Caco-2 (cell line): ENCODE measurements around the gene MYO16. TPM values are rescaled to one million over a fixed set of nuclear protein-coding genes. Genes with fewer than 3 reads are reported as not detected.

Experiments
- BruUV-seq: library from RNA; stranded (reverse); fragments of 400-500 nt; replicated peaks from 2 replicates; lab custom pipeline; 2021; lab: Mats Ljungman, UMichigan
- CTCF ChIA-PET: fragments of 300-600 bp; sonication (Branson Sonifier 250); formaldehyde crosslinking; loops from one replicate; lab custom pipeline; 2022; ENCODE audit warnings: antibody characterized with exemption; lab: Charles Lee
- POLR2A ChIA-PET: fragments of 300-600 bp; sonication (Branson Sonifier 250); formaldehyde crosslinking; loops from one replicate; lab custom pipeline; 2022; ENCODE audit warnings: antibody characterized with exemption; lab: Charles Lee
- DNase-seq, 2 experiments: peaks; one replicate each; pipeline versions ENCODE4 v3.0.0 to v3.0.0-alpha.2; 2020 to 2022
- H3K27me3 ChIP-seq: replicated peaks from 2 replicates; pipeline ENCODE4 v1.6.0; 2011; ENCODE audit warnings: low read length; ENCODE audit not compliant: control insufficient read depth, insufficient read depth
- H3K36me3 ChIP-seq: 2 replicates; pipeline ENCODE4 v1.5.1; 2011; ENCODE audit warnings: low read length; ENCODE audit not compliant: control insufficient read depth, insufficient read depth
- H3K4me1 ChIP-seq: fragments of 250-450 bp; sonication (Bioruptor Pico); 2 replicates; pipeline ENCODE4 v1.5.1; 2020; ENCODE audit warnings: mild to moderate bottlenecking
- H3K4me3 ChIP-seq: 2 replicates; pipeline ENCODE4 v1.5.1; 2011; ENCODE audit warnings: low read depth, mild to moderate bottlenecking, control low read depth, low read length
- H3K9me3 ChIP-seq: fragments of 250-450 bp; sonication (Bioruptor Pico); 2 replicates; pipeline ENCODE4 v1.5.1; 2020; ENCODE audit warnings: mild to moderate bottlenecking, moderate library complexity
- H3K27ac Mint-ChIP-seq: one replicate; pipeline ENCODE4 v1.8.0; 2022; ENCODE audit warnings: mixed read lengths; ENCODE audit not compliant: unreplicated experiment
- H3K27me3 Mint-ChIP-seq: one replicate; pipeline ENCODE4 v1.8.0; 2022; ENCODE audit warnings: mixed read lengths; ENCODE audit not compliant: insufficient read depth, unreplicated experiment
- H3K36me3 Mint-ChIP-seq: one replicate; pipeline ENCODE4 v1.8.0; 2022; ENCODE audit warnings: mild to moderate bottlenecking, mixed read lengths; ENCODE audit not compliant: insufficient read depth, unreplicated experiment
- H3K4me1 Mint-ChIP-seq: one replicate; pipeline ENCODE4 v1.8.0; 2022; ENCODE audit warnings: low read depth, mixed read lengths; ENCODE audit not compliant: unreplicated experiment
- H3K4me3 Mint-ChIP-seq: one replicate; pipeline ENCODE4 v1.8.0; 2022; ENCODE audit warnings: mild to moderate bottlenecking, moderate library complexity, mixed read lengths; ENCODE audit not compliant: unreplicated experiment
- H3K9me3 Mint-ChIP-seq: one replicate; pipeline ENCODE4 v1.8.0; 2022; ENCODE audit warnings: mixed read lengths; ENCODE audit not compliant: unreplicated experiment
- intact Hi-C: fragments of 100-400 bp; cut with micrococcal nuclease; formaldehyde crosslinking; loops from one replicate; pipeline ENCODE4 v1.10.0; 2022; ENCODE audit not compliant: unreplicated experiment
- total RNA-seq: library from RNA; stranded (reverse); gene quantifications from 2 replicates; pipeline ENCODE4 v1.2.3, GENCODE V29; 2022
- TF ChIP-seq, protein P1 (sequence below), 2 experiments: fragments of 200-600 bp in 1 of 2; IDR thresholded peaks; 1 replicate in 1 of 2; 2 replicates in 1 of 2; pipeline versions ENCODE4 v1.5.1 to v1.8.0; 2011 to 2022; ENCODE audit warnings: antibody characterized with exemption in 1 of 2, control low read depth in 1 of 2, inconsistent platforms in 1 of 2, low read depth in 1 of 2, low read length in 1 of 2, mild to moderate bottlenecking in 1 of 2, moderate library complexity in 1 of 2; ENCODE audit not compliant: insufficient read depth in 1 of 2, severe bottlenecking in 1 of 2, unreplicated experiment in 1 of 2

Gene MYO16
- total RNA-seq, 1 experiment from 2014 or later: not detected

DNA sequence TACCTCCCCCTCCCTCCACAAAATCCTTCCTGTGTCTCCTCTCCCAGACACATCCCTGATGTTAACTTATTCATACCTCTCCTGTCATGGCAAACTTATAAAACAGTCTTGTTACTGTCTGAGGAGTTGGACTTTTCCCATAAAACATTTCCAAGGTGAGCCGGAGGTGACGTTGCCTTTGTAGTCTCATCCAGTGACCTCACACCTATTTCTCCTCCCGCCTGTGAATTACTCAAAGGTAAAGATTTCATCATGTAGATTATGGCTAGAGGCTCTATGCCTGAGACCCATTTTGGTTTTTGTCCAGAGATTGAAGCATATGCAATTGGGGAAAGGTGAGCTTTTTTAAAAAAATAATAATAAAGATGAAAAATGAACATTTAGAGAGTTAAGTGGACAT, 529.0 kb downstream of the MYO16 start:
- Histone ChIP-seq H3K4me1 (peaks cover 27% of the 10 kb centered on the region), H3K27me3 (no peaks in the 10 kb centered on the region), H3K9me3 (no peaks in the 10 kb centered on the region), H3K36me3 (no peaks in the 10 kb centered on the region), H3K4me3 (no peak overlapping the region)
- intact Hi-C loops: loop anchor here (5.0 kb wide), 1 partner anchor 54 kb away; no protein-coding TSS in a partner anchor
- H3K27ac Mint-ChIP-seq: peak overlapping the region; percentile 37
- H3K36me3 Mint-ChIP-seq: no peaks in the 10 kb centered on the region
- ChIA-PET POLR2A (no interaction called here), CTCF (interaction anchor here (1.5 kb wide), 1 partner anchor 23 kb away, joined by 4 read pairs; no protein-coding TSS in a partner anchor)
- H3K4me1 Mint-ChIP-seq: peaks cover 32% of the 10 kb centered on the region
- no peak overlapping the region for H3K4me3 Mint-ChIP-seq
- TF ChIP-seq, protein P1, sequence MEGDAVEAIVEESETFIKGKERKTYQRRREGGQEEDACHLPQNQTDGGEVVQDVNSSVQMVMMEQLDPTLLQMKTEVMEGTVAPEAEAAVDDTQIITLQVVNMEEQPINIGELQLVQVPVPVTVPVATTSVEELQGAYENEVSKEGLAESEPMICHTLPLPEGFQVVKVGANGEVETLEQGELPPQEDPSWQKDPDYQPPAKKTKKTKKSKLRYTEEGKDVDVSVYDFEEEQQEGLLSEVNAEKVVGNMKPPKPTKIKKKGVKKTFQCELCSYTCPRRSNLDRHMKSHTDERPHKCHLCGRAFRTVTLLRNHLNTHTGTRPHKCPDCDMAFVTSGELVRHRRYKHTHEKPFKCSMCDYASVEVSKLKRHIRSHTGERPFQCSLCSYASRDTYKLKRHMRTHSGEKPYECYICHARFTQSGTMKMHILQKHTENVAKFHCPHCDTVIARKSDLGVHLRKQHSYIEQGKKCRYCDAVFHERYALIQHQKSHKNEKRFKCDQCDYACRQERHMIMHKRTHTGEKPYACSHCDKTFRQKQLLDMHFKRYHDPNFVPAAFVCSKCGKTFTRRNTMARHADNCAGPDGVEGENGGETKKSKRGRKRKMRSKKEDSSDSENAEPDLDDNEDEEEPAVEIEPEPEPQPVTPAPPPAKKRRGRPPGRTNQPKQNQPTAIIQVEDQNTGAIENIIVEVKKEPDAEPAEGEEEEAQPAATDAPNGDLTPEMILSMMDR (IDR thresholded peaks at IDR 0.05; ENCODE audit: insufficient read depth in 1 of 2, low read depth in 1 of 2, low read length in 1 of 2, severe bottlenecking in 1 of 2, unreplicated experiment in 1 of 2): no peak
- no TSS peak for BruUV-seq
- no peaks in the 10 kb centered on the region for H3K27me3 Mint-ChIP-seq
- no peaks in the 10 kb centered on the region for H3K9me3 Mint-ChIP-seq
- DNase-seq: no peak

DNA sequence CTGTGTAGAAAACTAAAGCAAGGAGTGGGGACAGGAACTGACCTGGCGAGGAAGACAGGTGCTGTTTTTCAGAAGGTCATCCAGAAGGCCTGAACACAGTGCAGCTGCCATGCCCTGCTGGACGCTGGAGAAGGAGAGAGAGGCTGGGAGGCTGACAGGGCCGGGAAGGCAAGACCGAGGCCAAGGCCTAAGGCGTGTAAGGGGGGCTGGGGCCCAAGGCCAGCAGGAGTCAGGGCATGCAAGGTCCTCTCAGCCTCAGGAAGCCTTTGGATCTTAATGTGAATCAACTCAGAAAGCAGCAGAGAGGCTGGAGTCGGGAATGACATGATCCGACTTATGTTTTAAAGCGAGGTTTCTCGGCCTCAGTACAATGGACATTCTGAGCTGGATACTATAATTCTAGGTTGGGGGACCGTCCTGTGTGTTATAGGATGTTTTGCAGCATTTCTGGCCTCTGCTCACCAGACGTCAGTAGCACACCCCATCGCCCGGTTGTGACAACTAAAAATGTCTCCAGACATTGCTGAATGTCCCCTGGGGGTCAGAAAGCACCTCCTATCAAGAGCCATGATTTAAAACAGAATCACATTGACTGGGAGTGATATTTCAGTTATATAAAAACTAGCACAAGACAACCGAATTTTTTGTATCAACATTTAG, 530.4 kb downstream of the MYO16 start:
- TF ChIP-seq, protein P1 (IDR thresholded peaks at IDR 0.05; ENCODE audit: insufficient read depth in 1 of 2, low read depth in 1 of 2, low read length in 1 of 2, severe bottlenecking in 1 of 2, unreplicated experiment in 1 of 2): no peak

DNA sequence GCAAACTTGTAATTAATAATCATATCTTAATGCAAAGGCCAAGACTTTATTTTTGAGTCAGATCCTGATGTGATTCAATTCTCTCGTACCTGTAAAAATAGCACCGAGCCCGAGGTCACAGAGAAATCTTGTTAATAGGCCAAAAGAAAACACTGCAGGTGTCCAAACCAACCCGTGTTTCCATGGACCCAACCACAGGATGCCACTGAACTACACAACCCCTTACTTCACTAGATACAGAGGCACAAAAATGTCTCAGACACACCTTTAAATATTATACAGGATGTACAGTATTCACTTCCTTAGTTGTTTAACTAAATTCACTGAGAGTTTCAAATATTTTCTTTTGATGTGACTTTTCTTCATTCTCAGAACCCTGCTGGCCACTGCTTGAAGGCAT, 530.9 kb downstream of the MYO16 start:
- Mint-ChIP-seq H3K9me3 (no peaks in the 10 kb centered on the region), H3K27ac (no peak overlapping the region), H3K4me1 (peaks cover 28% of the 10 kb centered on the region), H3K27me3 (no peaks in the 10 kb centered on the region), H3K4me3 (no peak overlapping the region), H3K36me3 (no peaks in the 10 kb centered on the region)
- ChIA-PET CTCF (no interaction called here), POLR2A (no interaction called here)
- no peak for DNase-seq
- Histone ChIP-seq H3K4me3 (no peak overlapping the region), H3K27me3 (no peaks in the 10 kb centered on the region), H3K36me3 (no peaks in the 10 kb centered on the region), H3K9me3 (no peaks in the 10 kb centered on the region), H3K4me1 (peaks cover 27% of the 10 kb centered on the region)
- BruUV-seq: no TSS peak
- intact Hi-C loops: no loop called here
- TF ChIP-seq, protein P1 (IDR thresholded peaks at IDR 0.05; ENCODE audit: insufficient read depth in 1 of 2, low read depth in 1 of 2, low read length in 1 of 2, severe bottlenecking in 1 of 2, unreplicated experiment in 1 of 2): no peak

More for the DNA sequence above, 530.4 kb downstream of the MYO16 start:
- H3K27me3 ChIP-seq: no peaks in the 10 kb centered on the region
- H3K9me3 Mint-ChIP-seq: no peaks in the 10 kb centered on the region
- no peak for DNase-seq
- no peaks in the 10 kb centered on the region for H3K36me3 Mint-ChIP-seq
- H3K27me3 Mint-ChIP-seq: no peaks in the 10 kb centered on the region
- H3K9me3 ChIP-seq: no peaks in the 10 kb centered on the region
- H3K4me3 Mint-ChIP-seq: no peak overlapping the region
- H3K27ac Mint-ChIP-seq: no peak overlapping the region
- H3K4me1 ChIP-seq: peaks cover 27% of the 10 kb centered on the region
- H3K4me1 Mint-ChIP-seq: peaks cover 32% of the 10 kb centered on the region
- no peaks in the 10 kb centered on the region for H3K36me3 ChIP-seq
- ChIA-PET CTCF (no interaction called here), POLR2A (no interaction called here)
- H3K4me3 ChIP-seq: no peak overlapping the region
- no TSS peak for BruUV-seq
- intact Hi-C loops: loop anchor here (5.0 kb wide), 1 partner anchor 53 kb away; no protein-coding TSS in a partner anchor
